ENCODE data around the gene UCK2.
A peak's percentile ranks its signal among the peaks of the same experiment; 100 is the strongest.

Gene UCK2

GRCh38 chr1:165915932-165916348 lies 88.5 kb downstream of the UCK2 start:
- H3K27me3 Mint-ChIP-seq, result no peaks in the 10 kb centered on the region
- H3K27ac Mint-ChIP-seq, result no peak overlapping the region
- H3K36me3 Mint-ChIP-seq, result no peaks in the 10 kb centered on the region
- no peaks in the 10 kb centered on the region for H3K9me3 Mint-ChIP-seq
- no peaks in the 10 kb centered on the region for H3K4me1 Mint-ChIP-seq
- no peak for DNase-seq
- CTCF ChIA-PET, result interaction anchor here (0.6 to 4.9 kb wide), 4 partner anchors 9 to 316 kb away, joined by 3 to 70 read pairs (median 10); partner anchors contain the start of gene UCK2
- no peak overlapping the region for H3K4me3 Mint-ChIP-seq

GRCh38 chr1:165917166-165917565 lies 89.8 kb downstream of the UCK2 start:
- no peak for DNase-seq
- H3K36me3 Mint-ChIP-seq, result no peaks in the 10 kb centered on the region
- H3K27ac Mint-ChIP-seq, result no peak overlapping the region
- CTCF ChIA-PET, result interaction anchor here (1.4 kb wide), 1 partner anchor 134 kb away, joined by 4 read pairs; no protein-coding TSS in a partner anchor
- H3K9me3 Mint-ChIP-seq, result no peaks in the 10 kb centered on the region
- no peaks in the 10 kb centered on the region for H3K27me3 Mint-ChIP-seq
- no peaks in the 10 kb centered on the region for H3K4me1 Mint-ChIP-seq
- no peak overlapping the region for H3K4me3 Mint-ChIP-seq

- Mint-ChIP-seq H3K27me3 (peaks cover 14% of the 10 kb centered on the region), H3K4me1 (no peaks in the 10 kb centered on the region), H3K27ac (no peak overlapping the region), H3K9me3 (no peaks in the 10 kb centered on the region), H3K4me3 (no peak overlapping the region), H3K36me3 (no peaks in the 10 kb centered on the region)
- CTCF ChIA-PET, result interaction anchor here (0.5 to 6.2 kb wide), 17 partner anchors 8 to 555 kb away, joined by 3 to 59 read pairs (median 4); no protein-coding TSS in a partner anchor
- no peak for DNase-seq
These were observed 96.7 kb downstream of the UCK2 start for GRCh38 chr1:165924117-165924516.

- H3K27me3 Mint-ChIP-seq, result peaks cover 21% of the 10 kb centered on the region
- no peak overlapping the region for H3K4me3 Mint-ChIP-seq
- no peaks in the 10 kb centered on the region for H3K9me3 Mint-ChIP-seq
- CTCF ChIA-PET, result interaction anchor here (1.0 to 6.2 kb wide), 10 partner anchors 9 to 1133 kb away, joined by 3 to 59 read pairs (median 4); no protein-coding TSS in a partner anchor
- no peak for DNase-seq
- H3K36me3 Mint-ChIP-seq, result no peaks in the 10 kb centered on the region
- H3K4me1 Mint-ChIP-seq, result no peaks in the 10 kb centered on the region
- H3K27ac Mint-ChIP-seq, result no peak overlapping the region
These were observed 98.2 kb downstream of the UCK2 start for GRCh38 chr1:165925498-165926079.

GRCh38 chr1:165927169-165927568 lies 99.8 kb downstream of the UCK2 start:
- Mint-ChIP-seq H3K4me3 (no peak overlapping the region), H3K27me3 (peaks cover 24% of the 10 kb centered on the region), H3K27ac (no peak overlapping the region), H3K36me3 (no peaks in the 10 kb centered on the region), H3K4me1 (no peaks in the 10 kb centered on the region), H3K9me3 (no peaks in the 10 kb centered on the region)
- CTCF ChIA-PET, result interaction anchor here (1.1 to 6.2 kb wide), 5 partner anchors 8 to 552 kb away, joined by 3 to 59 read pairs (median 4); no protein-coding TSS in a partner anchor
- DNase-seq, result no peak

GRCh38 chr1:165928075-165928731 lies 100.8 kb downstream of the UCK2 start:
- H3K4me1 Mint-ChIP-seq, result no peaks in the 10 kb centered on the region
- peak; percentile 71 for DNase-seq

GRCh38 chr1:165930961-165931360 lies 103.5 kb downstream of the UCK2 start:
- DNase-seq, result no peak
- Mint-ChIP-seq H3K9me3 (no peaks in the 10 kb centered on the region), H3K36me3 (no peaks in the 10 kb centered on the region), H3K27ac (no peak overlapping the region), H3K4me3 (no peak overlapping the region), H3K27me3 (peaks cover 13% of the 10 kb centered on the region), H3K4me1 (no peaks in the 10 kb centered on the region)
- CTCF ChIA-PET, result interaction anchor here (0.6 to 1.0 kb wide), 2 partner anchors 150 to 550 kb away, joined by 3 read pairs; no protein-coding TSS in a partner anchor

More at GRCh38 chr1:165928075-165928731, 100.8 kb downstream of the UCK2 start:
- H3K4me3 Mint-ChIP-seq, result no peak overlapping the region
- no peak overlapping the region for H3K27ac Mint-ChIP-seq
- no peaks in the 10 kb centered on the region for H3K9me3 Mint-ChIP-seq
- peaks cover 24% of the 10 kb centered on the region for H3K27me3 Mint-ChIP-seq
- H3K36me3 Mint-ChIP-seq, result no peaks in the 10 kb centered on the region
- CTCF ChIA-PET, result interaction anchor here (0.6 to 6.2 kb wide), 7 partner anchors 8 to 551 kb away, joined by 3 to 59 read pairs (median 4); no protein-coding TSS in a partner anchor

- Mint-ChIP-seq H3K27ac (peak overlapping the region; percentile 1), H3K4me3 (no peak overlapping the region), H3K36me3 (no peaks in the 10 kb centered on the region), H3K4me1 (no peaks in the 10 kb centered on the region), H3K27me3 (peaks cover 17% of the 10 kb centered on the region), H3K9me3 (no peaks in the 10 kb centered on the region)
- CTCF ChIA-PET, result interaction anchor here (1.0 to 2.5 kb wide), 2 partner anchors 8 to 546 kb away, joined by 4 to 6 read pairs; no protein-coding TSS in a partner anchor
- DNase-seq, result no peak
These were observed 106.2 kb downstream of the UCK2 start for GRCh38 chr1:165933446-165934170.

- no peak overlapping the region for H3K4me3 Mint-ChIP-seq
- H3K27ac Mint-ChIP-seq, result no peak overlapping the region
- no peaks in the 10 kb centered on the region for H3K36me3 Mint-ChIP-seq
- H3K27me3 Mint-ChIP-seq, result peaks cover 13% of the 10 kb centered on the region
- no peak for DNase-seq
- H3K4me1 Mint-ChIP-seq, result no peaks in the 10 kb centered on the region
- CTCF ChIA-PET, result interaction anchor here (1.2 to 1.7 kb wide), 2 partner anchors 9 to 11 kb away, joined by 3 to 5 read pairs; no protein-coding TSS in a partner anchor
- H3K9me3 Mint-ChIP-seq, result no peaks in the 10 kb centered on the region
These were observed 109.1 kb downstream of the UCK2 start for GRCh38 chr1:165936542-165936941.

- Mint-ChIP-seq H3K27me3 (peaks cover 13% of the 10 kb centered on the region), H3K4me3 (no peak overlapping the region), H3K27ac (no peak overlapping the region), H3K4me1 (no peaks in the 10 kb centered on the region), H3K36me3 (no peaks in the 10 kb centered on the region), H3K9me3 (no peaks in the 10 kb centered on the region)
- CTCF ChIA-PET, result interaction anchor here (0.7 kb wide), 1 partner anchor 9 kb away, joined by 3 read pairs; no protein-coding TSS in a partner anchor
- DNase-seq, result no peak
These were observed 110.4 kb downstream of the UCK2 start for GRCh38 chr1:165937829-165938228.

- Mint-ChIP-seq H3K36me3 (no peaks in the 10 kb centered on the region), H3K4me1 (no peaks in the 10 kb centered on the region), H3K27me3 (peaks cover 21% of the 10 kb centered on the region), H3K4me3 (no peak overlapping the region), H3K27ac (no peak overlapping the region), H3K9me3 (no peaks in the 10 kb centered on the region)
- DNase-seq, result no peak
- CTCF ChIA-PET, result no interaction called here
These were observed 111.4 kb downstream of the UCK2 start for GRCh38 chr1:165938844-165939243.

- Mint-ChIP-seq H3K27ac (no peak overlapping the region), H3K4me1 (no peaks in the 10 kb centered on the region), H3K27me3 (peaks cover 26% of the 10 kb centered on the region), H3K36me3 (no peaks in the 10 kb centered on the region), H3K9me3 (no peaks in the 10 kb centered on the region), H3K4me3 (no peak overlapping the region)
- CTCF ChIA-PET, result no interaction called here
- DNase-seq, result no peak
These were observed 114.1 kb downstream of the UCK2 start for GRCh38 chr1:165941531-165941930.

- DNase-seq, result no peak
- CTCF ChIA-PET, result no interaction called here
- Mint-ChIP-seq H3K4me1 (no peaks in the 10 kb centered on the region), H3K27me3 (peaks cover 23% of the 10 kb centered on the region), H3K4me3 (no peak overlapping the region), H3K36me3 (no peaks in the 10 kb centered on the region), H3K27ac (no peak overlapping the region), H3K9me3 (no peaks in the 10 kb centered on the region)
These were observed 114.6 kb downstream of the UCK2 start for GRCh38 chr1:165942062-165942461.

All from activated naive CD4-positive, alpha-beta T cell treated with anti-CD3 and anti-CD28 coated beads, Interleukin-2, amount 10 ng/mL, durations not matched to agents 7 days and 5 days (primary cell).